NAMALWA (cell line): ENCODE data around the gene RAB10.
"Not testable (repeated sequence)": the region's sequence is repeated elsewhere in the genome, so short reads cannot be mapped to it uniquely, and the experiment has no call there.

Experiments
- DNase-seq: peaks from one replicate; pipeline ENCODE4 v3.0.0-alpha.2; 2015; ENCODE audit warnings: low spot score

Gene RAB10

GRCh38 chr2:26016012-26016705 lies 17.7 kb upstream of the RAB10 start:
- no peak for DNase-seq

- DNase-seq = not testable (repeated sequence)
Measured at GRCh38 chr2:26016706-26017045, 17.2 kb upstream of the RAB10 start.

GRCh38 chr2:26017464-26018183 lies 16.3 kb upstream of the RAB10 start:
- no peak for DNase-seq

DNA sequence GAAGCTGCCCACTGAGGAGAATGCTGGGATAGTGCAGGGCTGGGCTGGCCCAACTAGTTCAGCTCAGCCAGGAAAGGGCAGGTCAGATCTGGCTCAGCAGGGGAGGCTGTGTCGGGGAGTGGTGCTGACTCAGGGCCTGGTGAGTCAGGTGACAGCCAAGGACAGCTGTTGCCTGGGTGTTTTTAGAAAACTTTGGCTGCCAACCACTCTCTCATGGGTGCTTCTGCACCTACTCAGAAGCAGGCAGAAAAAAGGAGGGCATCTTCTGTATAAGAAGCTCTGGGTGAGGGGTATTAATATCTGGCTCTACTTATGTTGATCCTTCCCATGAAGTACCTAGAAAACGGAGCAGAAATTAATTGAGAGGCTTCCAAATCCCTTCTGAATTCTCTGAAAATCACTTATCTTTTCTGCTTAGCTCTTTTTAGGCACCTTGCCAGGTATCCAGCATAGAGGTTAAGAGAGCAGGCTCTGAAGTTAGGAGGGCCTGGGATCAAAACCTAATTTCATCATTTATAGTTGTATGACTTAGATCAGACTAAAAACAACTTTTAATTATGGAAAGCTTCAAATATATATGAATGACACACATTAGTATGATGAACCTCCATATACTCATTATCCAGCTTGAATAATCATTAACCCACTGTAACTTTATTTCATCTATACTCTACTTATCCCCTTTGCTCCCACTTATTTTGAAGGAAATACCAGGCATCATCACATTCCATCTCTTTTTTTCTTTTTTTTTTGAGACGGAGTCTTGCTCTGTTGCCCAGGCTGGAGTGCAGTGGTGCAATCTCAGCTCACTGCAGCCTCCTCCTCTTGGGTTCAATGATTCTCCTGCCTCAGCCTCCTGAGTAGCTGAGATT lies 15.5 kb upstream of the RAB10 start:
- peak; percentile 39 for DNase-seq

DNA sequence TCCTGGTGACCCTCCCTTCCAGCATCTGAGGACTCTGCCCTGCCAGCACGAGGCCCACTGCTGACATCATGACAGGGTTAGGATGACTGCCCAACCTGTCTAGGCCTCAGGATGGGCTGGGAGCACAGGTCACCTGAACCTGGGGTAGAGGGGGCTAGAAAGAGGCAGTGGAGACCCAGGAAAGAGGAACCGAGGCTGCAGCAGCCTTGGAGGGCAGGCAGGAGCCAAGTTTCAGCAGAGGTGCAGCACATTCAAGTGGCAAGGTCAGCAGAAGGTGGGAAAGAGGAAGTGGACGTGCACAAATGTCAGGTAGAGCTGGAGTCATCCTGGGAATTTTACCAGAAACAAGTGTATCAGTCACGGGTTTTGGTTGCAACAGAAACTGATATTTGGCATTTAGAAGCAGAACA lies 13.6 kb upstream of the RAB10 start:
- DNase-seq = no peak

DNA sequence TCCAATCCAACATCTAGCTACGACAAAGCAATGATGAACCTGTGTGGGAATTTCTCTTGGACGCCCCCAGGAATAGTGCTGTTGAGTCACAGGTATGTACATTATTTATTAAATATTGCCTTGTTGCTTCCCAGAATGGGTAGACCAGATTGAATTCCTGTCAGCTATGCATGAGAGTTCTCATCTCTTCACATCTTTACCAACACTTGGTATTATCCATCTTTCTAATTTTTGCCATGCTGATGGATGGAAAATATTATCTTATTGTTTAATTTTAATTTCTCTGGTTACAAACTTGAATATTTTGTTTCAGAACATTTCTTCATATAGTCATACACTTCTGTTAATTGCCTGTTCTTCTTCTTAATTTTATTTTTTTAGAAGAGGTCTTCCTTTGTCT lies 9.6 kb upstream of the RAB10 start:
- DNase-seq = no peak

- DNase-seq = no peak
Measured at GRCh38 chr2:26025509-26025908, 8.4 kb upstream of the RAB10 start.

DNA sequence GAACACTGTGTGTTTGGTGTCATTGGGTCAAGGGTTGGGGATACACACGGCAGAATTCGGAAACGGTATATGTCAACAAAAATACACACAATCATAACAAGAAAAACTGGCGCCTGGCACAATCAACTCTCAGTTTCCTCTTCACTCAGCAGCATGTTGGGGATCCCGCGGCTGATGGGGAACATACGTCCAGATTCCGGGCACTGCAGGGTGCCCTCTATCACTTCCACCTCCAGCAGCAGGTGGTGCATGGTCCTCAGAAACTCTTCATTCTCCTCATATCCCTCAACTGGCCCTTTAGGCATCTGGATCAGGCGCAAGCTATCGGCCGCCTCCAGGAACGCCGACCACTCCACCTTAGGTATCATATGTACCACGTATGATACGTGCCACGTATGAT lies 5.8 kb upstream of the RAB10 start:
- not testable (repeated sequence) for DNase-seq

DNA sequence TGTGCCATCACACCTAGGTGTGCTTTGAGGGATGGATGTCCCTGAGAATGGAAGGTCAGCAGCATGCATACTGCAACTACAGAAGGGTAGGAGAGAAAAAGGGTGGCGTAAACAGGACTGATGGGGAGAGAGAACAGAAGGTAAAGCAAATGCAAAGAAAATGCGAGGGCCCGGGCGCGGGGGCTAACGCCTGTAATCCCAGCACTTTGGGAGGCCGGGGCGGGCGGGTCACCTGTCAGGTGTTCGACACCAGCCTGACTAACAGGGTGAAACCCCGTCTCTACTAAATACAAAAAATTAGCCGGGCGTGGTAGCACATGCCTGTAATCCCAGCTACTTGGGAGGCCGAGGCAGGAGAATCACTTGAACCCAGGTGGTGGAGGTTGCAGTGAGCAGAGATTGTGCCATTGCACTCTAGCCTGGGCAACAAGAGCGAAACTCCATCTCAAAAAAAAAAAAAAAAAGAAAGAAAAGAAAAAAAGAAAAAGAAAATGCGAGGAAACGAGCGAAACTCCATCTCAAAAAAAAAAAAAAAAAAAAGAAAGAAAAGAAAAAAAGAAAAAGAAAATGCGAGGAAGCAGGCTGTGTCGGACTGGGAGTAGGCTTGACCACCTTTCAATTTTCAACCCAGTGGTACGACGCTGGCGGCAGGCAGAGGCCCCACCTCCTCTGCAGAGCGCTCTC lies 1.2 kb upstream of the RAB10 start:
- DNase-seq = not testable (repeated sequence)

GRCh38 chr2:26033270-26033817 lies 540 bp upstream of the RAB10 start:
- DNase-seq = peak; percentile 87

DNA sequence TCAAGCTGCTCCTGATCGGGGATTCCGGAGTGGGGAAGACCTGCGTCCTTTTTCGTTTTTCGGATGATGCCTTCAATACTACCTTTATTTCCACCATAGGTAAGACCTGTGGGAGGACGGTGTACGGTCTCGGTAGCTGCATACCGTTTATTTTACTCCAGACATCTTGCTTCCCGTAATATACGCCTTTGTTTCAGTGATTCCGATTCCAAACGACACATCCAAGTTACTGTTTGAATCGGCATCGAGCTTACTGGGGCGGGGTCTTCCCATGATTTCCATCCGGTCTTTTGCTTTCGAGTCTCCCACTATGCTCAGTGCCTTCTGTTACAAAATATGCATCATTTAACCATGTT lies 731 bp downstream of the RAB10 start:
- DNase-seq = no peak

DNA sequence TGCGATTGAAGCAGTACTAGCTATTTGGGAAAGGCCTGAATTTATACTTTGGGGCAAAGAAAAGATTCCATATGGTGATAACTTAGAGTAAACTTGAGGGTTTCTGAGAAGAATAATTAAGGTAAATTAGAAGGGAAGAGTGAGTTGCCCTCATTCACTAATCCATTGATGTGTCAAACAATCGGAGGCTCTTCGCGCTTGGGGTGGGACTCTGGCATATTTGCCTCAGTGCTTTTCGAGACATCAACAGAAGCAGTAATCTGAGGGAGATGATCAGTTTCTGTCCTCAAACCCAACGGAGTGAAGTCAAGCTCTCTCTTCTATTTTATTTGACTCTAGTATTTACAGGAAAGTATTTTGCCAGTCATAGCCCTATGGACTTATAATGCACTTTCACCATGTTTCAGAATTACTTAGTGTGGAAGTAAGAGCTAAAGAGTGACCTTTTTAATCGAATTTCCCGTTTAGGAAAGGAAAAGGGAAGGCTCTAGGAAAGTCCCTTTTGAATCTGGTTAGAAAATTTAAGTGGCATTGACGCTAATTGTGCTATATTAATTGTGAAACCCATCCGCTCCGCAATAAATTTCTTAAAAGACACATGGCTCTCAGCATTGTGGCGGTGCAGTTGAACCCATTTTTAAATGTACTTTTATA lies 1.3 kb downstream of the RAB10 start:
- peak; percentile 53 for DNase-seq

GRCh38 chr2:26039603-26040323 lies 5.9 kb downstream of the RAB10 start:
- no peak for DNase-seq

DNA sequence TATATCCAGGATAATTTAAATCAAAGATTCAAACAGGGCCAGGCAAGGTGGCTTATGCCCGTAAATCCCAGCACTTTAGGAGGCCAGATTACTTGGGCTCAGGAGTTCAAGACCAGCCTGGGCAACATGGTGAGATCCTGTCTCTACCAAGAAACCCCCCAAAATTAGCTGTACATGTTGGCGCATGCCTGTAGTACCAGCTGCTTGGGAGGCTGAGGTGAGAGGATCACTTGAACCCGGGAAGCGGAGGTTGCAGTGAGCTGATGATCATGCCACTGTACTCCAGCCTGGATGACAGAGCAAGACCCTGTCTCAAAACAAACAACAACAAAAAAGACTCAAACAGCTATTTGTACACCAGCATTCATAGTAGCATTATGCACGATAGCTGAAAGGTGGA lies 9.2 kb downstream of the RAB10 start:
- no peak for DNase-seq

DNA sequence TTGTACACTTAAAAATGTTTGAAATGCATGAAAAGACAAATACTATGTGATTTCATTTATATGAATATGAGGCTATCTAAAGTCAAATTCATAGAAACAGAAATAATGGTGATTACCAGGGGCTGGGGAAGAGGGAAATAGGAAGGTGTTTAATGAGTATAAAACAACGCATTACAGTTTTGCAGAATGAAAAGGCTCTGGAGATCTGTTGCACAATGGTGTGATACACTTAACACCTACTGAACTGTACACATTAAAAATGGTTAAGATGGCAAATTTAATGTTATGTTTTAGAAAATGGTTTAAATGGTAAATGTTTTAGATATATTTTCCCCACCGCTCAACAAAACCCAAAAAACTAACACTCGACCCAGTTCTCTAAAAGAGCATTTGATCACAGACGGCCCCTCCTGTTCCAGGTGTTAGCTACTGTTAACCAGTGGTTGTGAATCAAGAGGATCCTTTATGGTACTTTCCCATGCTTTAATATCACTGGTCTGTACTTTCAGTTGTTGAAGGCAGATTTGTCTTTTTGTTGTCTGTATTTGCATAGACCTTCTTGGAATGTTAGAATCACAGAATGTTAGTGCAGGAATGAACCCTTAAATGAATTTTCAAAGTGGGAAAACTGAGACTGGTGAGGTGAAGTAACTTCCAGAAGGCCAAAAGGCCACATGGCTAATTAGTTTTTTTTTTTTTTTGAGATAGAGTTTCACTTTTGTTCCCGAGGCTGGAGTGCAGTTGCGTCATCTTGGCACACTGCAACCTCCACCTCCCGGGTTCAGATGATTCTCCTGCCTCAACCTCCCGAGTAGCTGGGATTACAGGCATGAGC lies 10.2 kb downstream of the RAB10 start:
- DNase-seq = peak; percentile 31

- no peak for DNase-seq
Measured at GRCh38 chr2:26048791-26049190, 14.9 kb downstream of the RAB10 start.

DNA sequence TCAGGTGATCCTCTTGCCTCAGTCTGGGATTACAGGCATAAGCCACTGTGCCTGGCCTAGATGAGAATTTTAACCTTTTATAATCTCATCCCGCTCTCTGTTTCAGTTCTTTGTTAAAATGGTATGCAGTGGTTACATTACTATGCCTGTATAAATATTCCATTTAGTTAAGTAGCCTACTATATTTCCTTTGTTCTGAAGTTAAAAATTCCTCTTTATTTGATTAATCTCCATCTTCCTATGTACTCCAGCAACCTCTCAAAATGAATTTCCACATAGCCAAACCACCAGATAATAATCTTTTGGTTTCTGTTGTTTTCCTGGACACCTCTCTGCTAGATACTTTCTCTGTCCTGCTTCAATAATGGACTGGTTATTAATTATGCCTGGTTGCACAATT lies 15.8 kb downstream of the RAB10 start:
- DNase-seq = no peak

GRCh38 chr2:26052740-26053139 lies 18.9 kb downstream of the RAB10 start:
- no peak for DNase-seq

GRCh38 chr2:26054598-26055348 lies 20.9 kb downstream of the RAB10 start:
- DNase-seq = no peak
